Measurements from ENCODE around the gene SLAMF7. TPM values are rescaled to one million over a fixed set of nuclear protein-coding genes. Genes with fewer than 3 reads are reported as not detected.

Gene SLAMF7
- polyA plus RNA-seq, 1 donor (not counting 4 experiments of a cell fraction or from before 2014, with no cell fraction given) = 31.0 TPM

DNA sequence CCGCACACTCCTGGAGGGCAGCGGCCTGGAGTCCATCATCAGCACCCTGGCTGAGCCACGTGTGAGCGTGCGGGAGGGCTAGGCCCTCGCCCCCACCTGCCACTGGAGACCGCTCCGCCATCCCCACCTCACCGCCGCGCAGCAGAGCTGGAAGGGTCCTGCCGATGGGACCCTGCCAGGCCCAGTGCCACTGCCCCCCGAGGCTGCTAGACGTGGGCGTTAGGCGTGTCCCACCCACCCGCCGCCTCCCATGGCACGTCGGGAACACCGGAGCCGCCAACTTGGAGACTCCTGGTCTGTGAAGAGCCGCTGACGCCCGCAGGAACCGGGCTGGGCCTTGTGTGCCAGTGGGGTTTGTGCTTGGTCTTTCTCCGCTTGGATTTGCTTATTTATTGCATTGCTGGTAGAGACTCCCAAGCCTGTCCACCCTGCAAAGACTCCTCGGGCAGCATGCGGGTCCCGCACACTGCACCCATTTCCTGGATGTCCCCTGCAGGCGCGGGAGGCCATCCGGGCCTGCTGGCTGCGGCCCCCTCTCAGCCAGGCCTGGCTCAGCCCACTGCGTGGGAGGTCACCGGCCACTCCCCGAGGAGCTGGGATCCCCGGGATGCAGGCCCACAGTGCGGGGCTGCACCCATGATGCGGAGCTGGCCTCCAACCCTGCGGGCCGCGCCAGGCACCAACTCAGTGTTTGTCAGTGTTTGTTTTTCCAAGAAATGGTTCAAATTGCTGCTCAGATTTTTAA lies 63.0 kb downstream of the SLAMF7 start:
- H3K27me3 ChIP-seq (ENCODE audit: control insufficient read depth, extremely low read depth, insufficient read depth, low read length) = no peaks in the 10 kb centered on the region
- H3K4me2 ChIP-seq (ENCODE audit: control insufficient read depth, extremely low read depth, insufficient read depth, low read depth, low read length) = no peak overlapping the region
- FAIRE-seq = no peak
- no peak for DNase-seq (ENCODE audit: low read depth, low spot score)
- no peak overlapping the region for H2AFZ ChIP-seq (ENCODE audit: control insufficient read depth, low read length)
- H3K9me3 ChIP-seq (ENCODE audit: control insufficient read depth, low read depth, low read length) = no peaks in the 10 kb centered on the region
- TF ChIP-seq, protein P1, sequence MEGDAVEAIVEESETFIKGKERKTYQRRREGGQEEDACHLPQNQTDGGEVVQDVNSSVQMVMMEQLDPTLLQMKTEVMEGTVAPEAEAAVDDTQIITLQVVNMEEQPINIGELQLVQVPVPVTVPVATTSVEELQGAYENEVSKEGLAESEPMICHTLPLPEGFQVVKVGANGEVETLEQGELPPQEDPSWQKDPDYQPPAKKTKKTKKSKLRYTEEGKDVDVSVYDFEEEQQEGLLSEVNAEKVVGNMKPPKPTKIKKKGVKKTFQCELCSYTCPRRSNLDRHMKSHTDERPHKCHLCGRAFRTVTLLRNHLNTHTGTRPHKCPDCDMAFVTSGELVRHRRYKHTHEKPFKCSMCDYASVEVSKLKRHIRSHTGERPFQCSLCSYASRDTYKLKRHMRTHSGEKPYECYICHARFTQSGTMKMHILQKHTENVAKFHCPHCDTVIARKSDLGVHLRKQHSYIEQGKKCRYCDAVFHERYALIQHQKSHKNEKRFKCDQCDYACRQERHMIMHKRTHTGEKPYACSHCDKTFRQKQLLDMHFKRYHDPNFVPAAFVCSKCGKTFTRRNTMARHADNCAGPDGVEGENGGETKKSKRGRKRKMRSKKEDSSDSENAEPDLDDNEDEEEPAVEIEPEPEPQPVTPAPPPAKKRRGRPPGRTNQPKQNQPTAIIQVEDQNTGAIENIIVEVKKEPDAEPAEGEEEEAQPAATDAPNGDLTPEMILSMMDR (optimal IDR thresholded peaks at IDR 0.05 in 1 of 3, IDR thresholded peaks at IDR 0.05 in 1 of 3, conservative IDR thresholded peaks at IDR 0.05 in 1 of 3; ENCODE audit: extremely low read depth in 1 of 3, insufficient read depth in 2 of 3, low read length in 3 of 3) = no peak
- TF ChIP-seq EZH2 (IDR thresholded peaks at IDR 0.05; ENCODE audit: low read length) = no peak
- no peaks in the 10 kb centered on the region for H3K36me3 ChIP-seq (ENCODE audit: control insufficient read depth in 2 of 2, extremely low read depth in 1 of 2, insufficient read depth in 2 of 2, low read length in 2 of 2)
- H3K27ac ChIP-seq (ENCODE audit: control insufficient read depth, insufficient read depth, low read length) = no peak overlapping the region
- dilution Hi-C loops (cut with MboI; ENCODE audit: extremely low pct_ligation_motif_present, low sequenced_read_pairs) = no loop called here
- no peak overlapping the region for H3K9ac ChIP-seq (ENCODE audit: control insufficient read depth, extremely low read depth, insufficient read depth, low read length)
- H3K79me2 ChIP-seq (ENCODE audit: control insufficient read depth, insufficient read depth, low read length) = no peaks in the 10 kb centered on the region
- no peaks in the 10 kb centered on the region for H3K9me1 ChIP-seq (ENCODE audit: control insufficient read depth, extremely low read depth, insufficient read depth, low read length)
- peaks cover 5% of the 10 kb centered on the region for H3K4me1 ChIP-seq (ENCODE audit: control insufficient read depth, extremely low read depth, insufficient read depth, low read length)
- no peaks in the 10 kb centered on the region for H4K20me1 ChIP-seq (ENCODE audit: control insufficient read depth, extremely low read depth, insufficient read depth, low read length)
- no peak overlapping the region for H3K4me3 ChIP-seq (ENCODE audit: control insufficient read depth in 2 of 3, extremely low read depth in 1 of 3, insufficient read depth in 2 of 3, low read depth in 1 of 3, low read length in 3 of 3)

Other genes starting within 250 kb of the SLAMF7 start
- gene SLAMF6, start 216.0 kb upstream of the SLAMF7 start, polyA plus RNA-seq = 0.03 TPM in 1 of 3 replicates, not detected in the others
- 0.01 TPM in 1 of 3 replicates, not detected in the others for gene CD84, start 159.8 kb upstream of the SLAMF7 start, polyA plus RNA-seq
- gene SLAMF1, start 92.2 kb upstream of the SLAMF7 start, polyA plus RNA-seq = 0.06 TPM in 1 of 3 replicates, not detected in the others
- 0.07 to 0.30 TPM (median 0.08 TPM) in 3 replicates for gene CD48, start 27.4 kb upstream of the SLAMF7 start, polyA plus RNA-seq
- not detected in 3 replicates for gene LY9, start 56.9 kb downstream of the SLAMF7 start, polyA plus RNA-seq
- 0.12 TPM in 1 of 3 replicates, not detected in the others for gene CD244, start 123.6 kb downstream of the SLAMF7 start, polyA plus RNA-seq
- gene ITLN1, start 145.9 kb downstream of the SLAMF7 start, polyA plus RNA-seq = not detected in 3 replicates
- 0.22 to 0.59 TPM (median 0.39 TPM) in 3 replicates for gene ITLN2, start 215.6 kb downstream of the SLAMF7 start, polyA plus RNA-seq